ENCODE results near the gene CMPK1.
A peak's percentile ranks its signal among the peaks of the same experiment; 100 is the strongest.

CMPK1 gene

DNA sequence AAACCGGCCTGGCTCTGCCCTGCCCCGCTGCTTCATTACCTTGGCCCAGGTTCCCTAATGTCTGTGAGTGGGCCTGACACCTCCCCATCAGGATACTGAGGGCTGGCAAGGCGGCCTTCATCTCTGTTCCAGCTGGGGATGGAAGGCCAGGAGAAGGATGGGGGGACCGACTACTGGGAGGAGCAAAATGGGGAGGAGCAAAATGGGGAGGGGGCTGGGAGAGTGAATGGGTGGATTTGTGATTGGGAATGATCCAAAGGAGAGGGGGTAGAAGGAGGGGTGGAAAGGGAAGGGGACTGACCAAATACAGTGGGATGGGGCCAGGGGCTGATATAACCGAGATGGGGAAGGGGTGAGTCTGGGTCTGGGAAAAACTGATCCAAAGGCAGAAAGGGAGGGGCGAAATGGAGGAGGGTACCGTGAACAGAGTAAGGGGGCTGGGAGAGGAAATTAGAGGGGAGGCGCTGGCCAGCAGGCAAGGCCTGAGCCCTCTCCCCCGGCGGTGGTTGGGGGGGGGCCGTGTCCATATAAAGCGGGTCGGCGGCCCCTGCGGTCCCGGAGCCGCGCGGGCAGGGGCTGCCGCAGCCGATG is 82.2 kb downstream of the CMPK1 start, which contains the start of gene FOXE3:
FOXE3 (plus strand) TSS at position 558 of the 591 bp plus-strand sequence; CDS start at position 589, 31 bp downstream.
- peak within 1 kb of the TSS; percentile 47; the same call in 1 of the 2 replicates for H3K9ac ChIP-seq (ENCODE audit: low read depth, low read length)
- H3K36me3 ChIP-seq (ENCODE audit: insufficient read depth, low read length), result no peaks in the 10 kb centered on the region
- H3K9me3 ChIP-seq (ENCODE audit: control insufficient read depth, insufficient read depth, low read length), result no peaks in the 10 kb centered on the region
- no peaks in the 10 kb centered on the region for H3K4me1 ChIP-seq (ENCODE audit: insufficient read depth, low read length)

DNA sequence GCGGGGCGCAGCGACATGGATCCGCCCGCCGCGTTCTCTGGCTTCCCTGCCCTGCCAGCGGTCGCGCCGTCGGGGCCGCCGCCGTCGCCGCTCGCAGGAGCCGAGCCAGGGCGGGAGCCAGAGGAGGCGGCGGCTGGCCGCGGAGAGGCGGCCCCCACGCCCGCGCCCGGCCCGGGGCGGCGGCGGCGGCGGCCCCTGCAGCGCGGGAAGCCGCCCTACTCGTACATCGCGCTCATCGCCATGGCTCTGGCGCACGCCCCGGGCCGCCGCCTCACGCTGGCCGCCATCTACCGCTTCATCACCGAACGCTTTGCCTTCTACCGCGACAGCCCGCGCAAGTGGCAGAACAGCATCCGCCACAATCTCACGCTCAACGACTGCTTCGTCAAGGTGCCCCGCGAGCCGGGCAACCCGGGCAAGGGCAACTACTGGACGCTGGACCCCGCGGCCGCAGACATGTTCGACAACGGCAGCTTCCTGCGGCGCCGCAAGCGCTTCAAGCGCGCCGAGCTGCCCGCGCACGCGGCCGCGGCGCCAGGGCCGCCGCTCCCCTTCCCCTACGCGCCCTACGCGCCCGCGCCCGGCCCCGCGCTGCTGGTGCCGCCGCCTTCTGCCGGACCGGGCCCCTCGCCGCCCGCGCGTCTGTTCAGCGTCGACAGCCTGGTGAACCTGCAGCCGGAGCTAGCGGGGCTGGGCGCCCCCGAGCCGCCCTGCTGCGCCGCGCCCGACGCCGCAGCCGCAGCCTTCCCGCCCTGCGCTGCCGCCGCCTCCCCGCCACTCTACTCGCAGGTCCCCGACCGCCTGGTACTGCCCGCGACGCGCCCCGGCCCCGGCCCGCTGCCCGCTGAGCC is 83.0 kb downstream of the CMPK1 start:
- H3K9me3 ChIP-seq (ENCODE audit: control insufficient read depth, insufficient read depth, low read length), result no peaks in the 10 kb centered on the region

DNA sequence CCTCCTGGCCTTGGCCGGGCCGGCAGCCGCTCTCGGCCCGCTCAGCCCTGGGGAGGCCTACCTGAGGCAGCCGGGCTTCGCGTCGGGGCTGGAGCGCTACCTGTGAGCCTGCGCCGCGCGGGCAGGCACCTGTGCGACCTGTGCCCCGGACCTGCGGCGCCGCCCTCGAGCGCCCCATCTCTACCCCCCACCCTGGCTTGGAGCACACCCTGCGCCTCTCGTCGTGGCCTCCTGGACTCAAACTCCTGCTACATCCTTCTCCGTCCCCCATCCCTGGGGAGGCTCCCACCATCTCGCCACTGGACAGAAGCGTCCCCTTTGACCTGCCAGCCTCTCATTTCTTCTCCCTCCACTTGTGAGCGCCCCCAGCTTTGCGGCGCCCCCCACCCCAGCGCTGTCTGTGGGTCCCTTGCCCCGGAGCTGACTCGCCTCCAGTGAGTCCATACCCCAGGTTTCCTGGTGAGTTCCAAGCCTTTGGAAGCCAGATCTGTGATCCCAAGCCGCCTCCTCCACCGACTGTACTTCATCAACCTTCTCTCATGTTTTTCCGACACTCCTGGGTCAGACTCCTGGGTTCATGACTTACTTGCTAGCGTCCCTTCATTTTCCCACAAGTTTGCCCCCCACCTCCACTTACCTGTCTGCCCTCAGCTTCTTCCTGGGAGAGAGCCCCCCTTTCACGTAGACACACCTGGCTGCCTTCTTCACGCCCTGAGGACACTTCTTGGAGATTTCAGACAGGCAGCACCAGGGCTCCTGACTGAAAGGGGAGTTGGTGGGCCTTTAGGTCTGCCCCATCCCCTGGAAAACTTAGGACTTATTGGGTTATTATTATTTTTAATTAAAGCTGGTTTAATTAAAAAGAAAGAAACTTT is 83.8 kb downstream of the CMPK1 start:
- Histone ChIP-seq H3K36me3 (ENCODE audit: insufficient read depth, low read length) (no peaks in the 10 kb centered on the region), H3K9ac (ENCODE audit: low read depth, low read length) (peak overlapping the region; percentile 47; the same call in 1 of the 2 replicates), H3K9me3 (ENCODE audit: control insufficient read depth, insufficient read depth, low read length) (no peaks in the 10 kb centered on the region), H3K4me1 (ENCODE audit: insufficient read depth, low read length) (no peaks in the 10 kb centered on the region)

More for the DNA sequence above, 83.0 kb downstream of the CMPK1 start:
- Histone ChIP-seq H3K36me3 (ENCODE audit: insufficient read depth, low read length) (no peaks in the 10 kb centered on the region), H3K4me1 (ENCODE audit: insufficient read depth, low read length) (no peaks in the 10 kb centered on the region), H3K9ac (ENCODE audit: low read depth, low read length) (peak overlapping the region; percentile 47; the same call in 1 of the 2 replicates)

DNA sequence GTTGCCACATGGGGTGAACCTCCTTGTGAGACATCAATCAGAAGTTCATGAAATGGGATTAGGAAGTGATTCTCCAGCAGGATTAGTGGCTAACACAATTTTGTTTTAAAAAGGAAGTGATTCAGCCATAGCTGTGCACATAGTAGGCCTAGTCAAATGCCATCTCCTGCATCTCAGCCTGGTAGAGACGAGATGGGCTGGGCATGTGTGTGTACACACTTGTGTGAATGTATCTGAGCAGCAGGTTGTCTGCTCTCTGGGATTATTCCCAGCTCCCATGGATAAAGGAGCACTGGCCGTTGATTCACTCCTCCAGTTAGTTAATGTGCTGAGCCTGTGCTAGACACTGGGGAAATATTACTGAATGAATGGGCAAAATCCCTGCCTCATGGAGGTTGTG is 84.5 kb downstream of the CMPK1 start:
- no peaks in the 10 kb centered on the region for H3K4me1 ChIP-seq (ENCODE audit: insufficient read depth, low read length)
- H3K36me3 ChIP-seq (ENCODE audit: insufficient read depth, low read length), result no peaks in the 10 kb centered on the region
- no peaks in the 10 kb centered on the region for H3K9me3 ChIP-seq (ENCODE audit: control insufficient read depth, insufficient read depth, low read length)
- H3K9ac ChIP-seq (ENCODE audit: low read depth, low read length), result no peak overlapping the region

DNA sequence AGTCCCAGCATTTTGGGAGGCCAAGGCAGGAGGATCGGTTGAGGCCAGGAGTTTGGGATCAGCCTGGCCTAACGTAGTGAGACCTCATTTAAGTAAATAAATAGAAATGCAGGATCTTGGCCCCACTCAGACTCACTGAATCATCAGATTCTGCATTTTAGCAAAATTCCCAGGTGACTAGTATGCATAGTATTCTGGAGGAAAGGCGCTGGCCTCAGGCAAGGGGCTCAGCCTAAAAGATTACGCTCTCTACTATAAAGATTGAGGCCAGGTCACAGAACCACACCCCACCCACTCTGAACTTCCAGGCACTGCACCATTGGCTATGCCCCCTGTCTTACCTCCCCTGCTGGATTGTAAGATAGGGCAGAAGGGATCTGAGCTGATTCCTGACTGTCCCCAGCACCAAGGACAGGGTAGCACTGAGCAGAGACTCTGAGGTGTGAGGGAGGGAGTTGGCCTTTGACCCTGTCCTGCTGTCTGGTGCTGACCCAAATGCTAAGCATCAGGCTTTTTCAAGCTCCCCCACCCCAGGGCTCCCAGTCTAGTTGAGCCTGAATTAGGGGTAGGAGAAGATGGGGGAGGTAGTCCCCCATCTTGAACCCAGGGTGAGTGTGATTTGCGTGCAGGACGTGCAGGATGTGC is 85.2 kb downstream of the CMPK1 start:
- Histone ChIP-seq H3K36me3 (ENCODE audit: insufficient read depth, low read length) (no peaks in the 10 kb centered on the region), H3K4me1 (ENCODE audit: insufficient read depth, low read length) (no peaks in the 10 kb centered on the region), H3K9ac (ENCODE audit: low read depth, low read length) (no peak overlapping the region), H3K9me3 (ENCODE audit: control insufficient read depth, insufficient read depth, low read length) (no peaks in the 10 kb centered on the region)

DNA sequence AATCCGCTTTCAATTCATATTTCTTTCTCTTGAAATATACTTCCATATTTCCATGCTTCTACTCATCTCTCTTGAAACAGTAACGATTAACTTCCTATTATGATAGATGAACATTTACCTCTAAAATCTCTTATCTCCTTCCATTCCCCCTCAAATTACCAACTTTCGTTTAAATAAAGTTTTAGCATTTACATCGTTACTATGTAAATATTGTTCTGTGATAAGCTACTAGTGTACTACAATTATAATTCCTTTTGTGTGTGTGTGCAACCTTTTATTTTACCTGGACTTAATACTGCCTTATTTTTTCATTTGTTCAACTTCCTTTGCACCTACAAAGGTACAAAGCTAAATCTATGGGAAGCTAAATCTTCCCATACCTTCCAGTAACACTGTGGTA is 87.0 kb downstream of the CMPK1 start:
- Histone ChIP-seq H3K36me3 (ENCODE audit: insufficient read depth, low read length) (no peaks in the 10 kb centered on the region), H3K9me3 (ENCODE audit: control insufficient read depth, insufficient read depth, low read length) (no peaks in the 10 kb centered on the region), H3K9ac (ENCODE audit: low read depth, low read length) (no peak overlapping the region), H3K4me1 (ENCODE audit: insufficient read depth, low read length) (no peaks in the 10 kb centered on the region)

DNA sequence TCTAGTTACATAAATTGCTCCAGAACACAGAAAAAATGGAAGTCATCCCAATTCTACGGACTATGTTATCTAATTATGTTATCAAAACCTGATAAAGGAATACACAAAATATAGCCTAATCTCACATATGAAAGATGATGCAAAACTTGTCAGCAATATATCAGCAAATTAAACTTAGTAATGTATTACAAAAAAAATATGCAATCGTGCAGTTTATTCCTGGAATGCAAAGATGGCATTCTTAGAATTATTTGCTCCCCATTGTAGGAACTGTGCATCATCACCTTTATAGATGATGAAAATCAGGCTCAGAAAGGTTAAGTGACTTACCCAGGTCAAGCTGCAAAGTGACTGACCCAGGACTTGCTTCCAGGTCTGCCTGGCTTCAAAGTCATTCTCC is 90.3 kb downstream of the CMPK1 start:
- Histone ChIP-seq H3K9me3 (ENCODE audit: control insufficient read depth, insufficient read depth, low read length) (no peaks in the 10 kb centered on the region), H3K4me1 (ENCODE audit: insufficient read depth, low read length) (no peaks in the 10 kb centered on the region), H3K9ac (ENCODE audit: low read depth, low read length) (no peak overlapping the region), H3K36me3 (ENCODE audit: insufficient read depth, low read length) (no peaks in the 10 kb centered on the region)

DNA sequence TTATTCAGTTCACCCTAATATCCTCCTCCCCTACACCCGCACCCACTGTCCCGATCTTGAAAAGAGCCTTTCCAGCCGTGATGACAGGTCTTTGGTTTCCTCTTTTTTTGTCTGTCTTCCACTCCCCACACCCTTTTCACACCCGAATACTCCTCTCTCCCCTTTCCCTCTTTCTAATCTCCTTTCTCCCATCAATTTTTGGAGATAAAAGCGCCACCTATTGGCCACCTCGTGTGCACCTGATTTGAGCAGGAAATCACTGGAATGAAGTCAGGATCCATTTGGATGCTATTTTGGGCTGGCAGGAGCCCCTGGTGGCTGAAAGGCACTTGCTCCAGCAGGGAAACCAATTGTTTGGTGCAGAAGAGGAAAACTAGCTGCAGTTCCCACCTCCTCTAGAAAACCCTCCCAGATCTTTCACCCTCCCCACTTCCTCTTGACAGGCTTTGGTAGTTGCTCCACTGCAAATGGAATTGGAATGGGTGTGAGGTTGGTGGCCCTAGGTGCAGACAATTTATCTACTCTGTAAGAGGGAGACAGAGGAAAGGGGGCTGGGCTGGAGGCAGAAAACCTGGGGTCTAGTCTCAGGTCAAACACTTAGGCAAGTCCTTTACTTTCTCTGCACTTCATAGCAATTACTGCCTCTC is 90.9 kb downstream of the CMPK1 start:
- H3K9me3 ChIP-seq (ENCODE audit: control insufficient read depth, insufficient read depth, low read length), result no peaks in the 10 kb centered on the region
- H3K9ac ChIP-seq (ENCODE audit: low read depth, low read length), result no peak overlapping the region
- no peaks in the 10 kb centered on the region for H3K4me1 ChIP-seq (ENCODE audit: insufficient read depth, low read length)
- no peaks in the 10 kb centered on the region for H3K36me3 ChIP-seq (ENCODE audit: insufficient read depth, low read length)

Data from ES-I3 (cell line).